HepG2 (cell line): ENCODE measurements around the gene RRP12. TPM values are rescaled to one million over a fixed set of nuclear protein-coding genes. Genes with fewer than 3 reads are reported as not detected.
A peak's percentile ranks its signal among the peaks of the same experiment; 100 is the strongest.

Experiments used
- ETV5 ChIP-seq: IDR thresholded peaks from 2 replicates; pipeline ENCODE4 v1.6.1; 2018; ENCODE audit warnings: missing biosample characterization, missing genetic modification reagents, inconsistent platforms, borderline replicate concordance
- HMGA1 ChIP-seq: sonication (generic); formaldehyde crosslinking; conservative IDR thresholded peaks from 2 replicates; pipeline ENCODE4 v1.4.0; 2020; ENCODE audit warnings: missing genetic modification reagents
- PHB2 ChIP-seq: fragments of 450-650 bp; IDR thresholded peaks from 2 replicates; pipeline ENCODE4 v1.6.1; 2018; ENCODE audit not compliant: partially characterized antibody
- PRMT3 ChIP-seq: sonication (generic); formaldehyde crosslinking; IDR thresholded peaks from 2 replicates; pipeline ENCODE4 v1.8.1; 2022; ENCODE audit warnings: low read depth, mild to moderate bottlenecking, moderate library complexity, missing genetic modification reagents, borderline replicate concordance
- RBFOX2 ChIP-seq: fragments of 200-400 bp; formaldehyde crosslinking; IDR thresholded peaks from 2 replicates; pipeline ENCODE4 v1.6.1; 2017; ENCODE audit warnings: low read depth, mild to moderate bottlenecking, low read length
- RFXAP ChIP-seq: sonication (generic); formaldehyde crosslinking; IDR thresholded peaks from 2 replicates; pipeline ENCODE4 v1.4.0; 2020; ENCODE audit warnings: missing genetic modification reagents, borderline replicate concordance
- SPEN ChIP-seq: sonication (generic); formaldehyde crosslinking; IDR thresholded peaks from 2 replicates; pipeline ENCODE4 v1.5.1; 2020; ENCODE audit warnings: low read depth, mild to moderate bottlenecking, missing genetic modification reagents
- SRSF4 ChIP-seq: fragments of 200-400 bp; formaldehyde crosslinking; IDR thresholded peaks from one replicate; pipeline ENCODE4 v1.6.1; 2018; ENCODE audit warnings: mild to moderate bottlenecking, low read depth, low read length, moderate library complexity; ENCODE audit not compliant: poor library complexity, severe bottlenecking
- ZC3H13 ChIP-seq: sonication (generic); formaldehyde crosslinking; IDR thresholded peaks from 2 replicates; pipeline ENCODE4 v1.8.1; 2023; ENCODE audit warnings: mild to moderate bottlenecking, missing genetic modification reagents, moderate library complexity
- ZKSCAN5 ChIP-seq: sonication (generic); formaldehyde crosslinking; IDR thresholded peaks from 2 replicates; pipeline ENCODE4 v1.5.1; 2020; ENCODE audit warnings: mild to moderate bottlenecking, missing genetic modification reagents
- ZMYM4 ChIP-seq: sonication (generic); formaldehyde crosslinking; IDR thresholded peaks from 2 replicates; pipeline ENCODE4 v1.8.1; 2023; ENCODE audit warnings: mild to moderate bottlenecking, missing genetic modification reagents
- ZNF547 ChIP-seq: sonication (generic); formaldehyde crosslinking; IDR thresholded peaks from 2 replicates; pipeline ENCODE4 v1.5.1; 2020; ENCODE audit warnings: mild to moderate bottlenecking, missing genetic modification reagents
- ZNF552 ChIP-seq: sonication (generic); formaldehyde crosslinking; IDR thresholded peaks from 2 replicates; pipeline ENCODE4 v1.9.0; 2022; ENCODE audit warnings: missing genetic modification reagents, mild to moderate bottlenecking, borderline replicate concordance
- ZNF558 ChIP-seq: sonication (generic); formaldehyde crosslinking; IDR thresholded peaks from 2 replicates; pipeline ENCODE4 v1.9.0; 2022; ENCODE audit warnings: mild to moderate bottlenecking, missing genetic modification reagents, borderline replicate concordance
- ZNF766 ChIP-seq: sonication (generic); formaldehyde crosslinking; IDR thresholded peaks from 2 replicates; pipeline ENCODE4 v1.5.0; 2020; ENCODE audit warnings: missing genetic modification reagents, borderline replicate concordance
- ZNF777 ChIP-seq: sonication (generic); formaldehyde crosslinking; IDR thresholded peaks from 2 replicates; pipeline ENCODE4 v1.4.0; 2020; ENCODE audit warnings: missing genetic modification reagents
- polyA plus RNA-seq, 8 experiments: library from polyadenylated mRNA; depleted of rRNA in 3 of 8; stranded (reverse) in 7 of 8; unstranded in 1 of 8; fragments of >200 nt; fragmentation: Illumina TruSeq in 4 of 8; extraction: Trizol in 4 of 8; gene quantifications; 2 replicates each; pipeline versions ENCODE4 v1.2.1 to v1.2.3, GENCODE V29; 2011 to 2016; ENCODE audit warnings: low read depth in 4 of 8, missing spikeins in 1 of 8, mixed read lengths in 1 of 8; ENCODE audit not compliant: insufficient read depth in 1 of 8
- total RNA-seq, 5 experiments: library from RNA; depleted of rRNA; stranded (reverse); fragments of >200 nt; fragmentation: Illumina TruSeq; extraction: Trizol; gene quantifications; 2 replicates each; pipeline ENCODE4 v1.2.3, GENCODE V29; 2016; ENCODE audit warnings: low read depth in 1 of 5
- TF ChIP-seq, protein P1 (sequence below): IDR thresholded peaks from 2 replicates; pipeline ENCODE4 v1.6.1; 2012; ENCODE audit warnings: inconsistent platforms
- TF ChIP-seq, protein P2 (sequence below): sonication (generic); formaldehyde crosslinking; IDR thresholded peaks from 2 replicates; pipeline ENCODE4 v1.4.0; 2020; ENCODE audit warnings: missing genetic modification reagents
- TF ChIP-seq, protein P3 (sequence below): sonication (generic); formaldehyde crosslinking; IDR thresholded peaks from 2 replicates; pipeline ENCODE4 v1.5.0; 2020; ENCODE audit warnings: missing genetic modification reagents
- TF ChIP-seq, protein P4 (sequence below): sonication (generic); formaldehyde crosslinking; IDR thresholded peaks from 2 replicates; pipeline ENCODE4 v1.5.0; 2020; ENCODE audit warnings: mild to moderate bottlenecking, missing genetic modification reagents

Gene RRP12
- total and polyA plus RNA-seq, 2 of the 13 experiments (the other 11 are each of a cell fraction or from before 2014, with no cell fraction given): 13.2 to 39.4 TPM

DNA sequence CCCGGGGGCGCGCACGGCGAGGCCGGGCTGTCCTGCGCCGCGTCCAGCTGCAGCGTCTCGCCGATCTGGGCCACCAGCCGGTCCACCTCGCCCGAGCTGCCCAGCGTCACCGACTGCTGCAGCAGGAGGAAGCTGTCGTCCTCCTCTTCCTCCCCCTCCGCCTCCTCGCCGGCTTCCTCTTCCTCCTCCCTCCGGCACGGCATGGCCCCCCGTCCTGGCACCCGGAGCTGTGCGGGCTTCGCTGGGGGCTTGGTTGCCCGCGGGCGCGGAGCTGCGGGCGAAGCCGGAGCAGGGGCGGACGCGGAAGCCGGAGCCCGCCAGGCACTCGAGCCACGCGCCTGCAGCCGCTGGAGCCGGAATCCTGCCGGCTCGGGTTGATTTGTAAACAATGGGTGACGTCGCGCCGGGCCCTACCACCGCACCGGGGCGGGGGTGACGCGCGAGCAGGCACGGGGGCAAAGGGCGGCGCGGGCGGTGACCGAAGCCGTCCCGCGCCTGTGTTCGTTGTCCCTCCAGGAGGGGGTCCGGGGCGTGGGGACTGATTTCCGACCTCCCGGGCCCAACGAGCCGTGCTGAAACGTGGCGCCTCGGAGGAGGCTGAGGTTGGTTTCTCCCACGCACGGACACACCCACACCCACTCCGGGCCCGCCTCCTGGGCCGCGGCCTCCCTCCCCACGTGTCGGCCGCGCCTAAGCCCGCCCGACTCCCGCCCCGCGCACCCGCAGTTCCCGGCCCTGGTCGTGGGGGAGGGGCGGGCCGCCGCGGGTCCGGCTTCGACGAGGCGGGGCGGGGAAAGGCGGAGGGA, 66.6 kb downstream of the RRP12 start, which contains the start of gene FRAT2 (continued):
- TF ChIP-seq ZNF766 (CRISPR knock-in tag): peak; percentile 83; the same call in 1 of the 2 replicates
- TF ChIP-seq ZNF552 (CRISPR knock-in tag): 0 out of 2 replicates have a peak, but pooled peaks have one; percentile 49
- TF ChIP-seq RBFOX2: peak; percentile 95
- no peak for TF ChIP-seq ZNF558 (CRISPR knock-in tag)
- TF ChIP-seq SPEN (CRISPR knock-in tag): peak; percentile 62; the same call in 1 of the 2 replicates
- TF ChIP-seq PHB2: no peak
- TF ChIP-seq, protein P1, sequence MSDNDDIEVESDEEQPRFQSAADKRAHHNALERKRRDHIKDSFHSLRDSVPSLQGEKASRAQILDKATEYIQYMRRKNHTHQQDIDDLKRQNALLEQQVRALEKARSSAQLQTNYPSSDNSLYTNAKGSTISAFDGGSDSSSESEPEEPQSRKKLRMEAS: peak; percentile 96
- TF ChIP-seq SRSF4: no peak
- peak; percentile 86 for TF ChIP-seq ZNF547 (CRISPR knock-in tag)
- TF ChIP-seq ZNF777 (CRISPR knock-in tag): peak; percentile 54; the same call in 1 of the 2 replicates
- no peak for TF ChIP-seq PRMT3 (CRISPR knock-in tag)
- TF ChIP-seq HMGA1: no peak
- no peak for TF ChIP-seq ZKSCAN5 (CRISPR knock-in tag)
- TF ChIP-seq RFXAP (CRISPR knock-in tag): peak; percentile 85; the same call in 1 of the 2 replicates
- TF ChIP-seq ZC3H13 (CRISPR knock-in tag): peak; percentile 39; the same call in 1 of the 2 replicates
- TF ChIP-seq, protein P2, sequence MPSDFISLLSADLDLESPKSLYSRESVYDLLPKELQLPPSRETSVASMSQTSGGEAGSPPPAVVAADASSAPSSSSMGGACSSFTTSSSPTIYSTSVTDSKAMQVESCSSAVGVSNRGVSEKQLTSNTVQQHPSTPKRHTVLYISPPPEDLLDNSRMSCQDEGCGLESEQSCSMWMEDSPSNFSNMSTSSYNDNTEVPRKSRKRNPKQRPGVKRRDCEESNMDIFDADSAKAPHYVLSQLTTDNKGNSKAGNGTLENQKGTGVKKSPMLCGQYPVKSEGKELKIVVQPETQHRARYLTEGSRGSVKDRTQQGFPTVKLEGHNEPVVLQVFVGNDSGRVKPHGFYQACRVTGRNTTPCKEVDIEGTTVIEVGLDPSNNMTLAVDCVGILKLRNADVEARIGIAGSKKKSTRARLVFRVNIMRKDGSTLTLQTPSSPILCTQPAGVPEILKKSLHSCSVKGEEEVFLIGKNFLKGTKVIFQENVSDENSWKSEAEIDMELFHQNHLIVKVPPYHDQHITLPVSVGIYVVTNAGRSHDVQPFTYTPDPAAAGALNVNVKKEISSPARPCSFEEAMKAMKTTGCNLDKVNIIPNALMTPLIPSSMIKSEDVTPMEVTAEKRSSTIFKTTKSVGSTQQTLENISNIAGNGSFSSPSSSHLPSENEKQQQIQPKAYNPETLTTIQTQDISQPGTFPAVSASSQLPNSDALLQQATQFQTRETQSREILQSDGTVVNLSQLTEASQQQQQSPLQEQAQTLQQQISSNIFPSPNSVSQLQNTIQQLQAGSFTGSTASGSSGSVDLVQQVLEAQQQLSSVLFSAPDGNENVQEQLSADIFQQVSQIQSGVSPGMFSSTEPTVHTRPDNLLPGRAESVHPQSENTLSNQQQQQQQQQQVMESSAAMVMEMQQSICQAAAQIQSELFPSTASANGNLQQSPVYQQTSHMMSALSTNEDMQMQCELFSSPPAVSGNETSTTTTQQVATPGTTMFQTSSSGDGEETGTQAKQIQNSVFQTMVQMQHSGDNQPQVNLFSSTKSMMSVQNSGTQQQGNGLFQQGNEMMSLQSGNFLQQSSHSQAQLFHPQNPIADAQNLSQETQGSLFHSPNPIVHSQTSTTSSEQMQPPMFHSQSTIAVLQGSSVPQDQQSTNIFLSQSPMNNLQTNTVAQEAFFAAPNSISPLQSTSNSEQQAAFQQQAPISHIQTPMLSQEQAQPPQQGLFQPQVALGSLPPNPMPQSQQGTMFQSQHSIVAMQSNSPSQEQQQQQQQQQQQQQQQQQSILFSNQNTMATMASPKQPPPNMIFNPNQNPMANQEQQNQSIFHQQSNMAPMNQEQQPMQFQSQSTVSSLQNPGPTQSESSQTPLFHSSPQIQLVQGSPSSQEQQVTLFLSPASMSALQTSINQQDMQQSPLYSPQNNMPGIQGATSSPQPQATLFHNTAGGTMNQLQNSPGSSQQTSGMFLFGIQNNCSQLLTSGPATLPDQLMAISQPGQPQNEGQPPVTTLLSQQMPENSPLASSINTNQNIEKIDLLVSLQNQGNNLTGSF (CRISPR knock-in tag): 0 out of 2 replicates have a peak, but pooled peaks have one; percentile 42
- TF ChIP-seq, protein P3, sequence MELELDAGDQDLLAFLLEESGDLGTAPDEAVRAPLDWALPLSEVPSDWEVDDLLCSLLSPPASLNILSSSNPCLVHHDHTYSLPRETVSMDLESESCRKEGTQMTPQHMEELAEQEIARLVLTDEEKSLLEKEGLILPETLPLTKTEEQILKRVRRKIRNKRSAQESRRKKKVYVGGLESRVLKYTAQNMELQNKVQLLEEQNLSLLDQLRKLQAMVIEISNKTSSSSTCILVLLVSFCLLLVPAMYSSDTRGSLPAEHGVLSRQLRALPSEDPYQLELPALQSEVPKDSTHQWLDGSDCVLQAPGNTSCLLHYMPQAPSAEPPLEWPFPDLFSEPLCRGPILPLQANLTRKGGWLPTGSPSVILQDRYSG (CRISPR knock-in tag): peak; percentile 84
- peak; percentile 54; the same call in 1 of the 2 replicates for TF ChIP-seq ETV5 (CRISPR knock-in tag)
- TF ChIP-seq ZMYM4 (CRISPR knock-in tag): no peak; the same call in 1 of the 2 replicates
- TF ChIP-seq, protein P4, sequence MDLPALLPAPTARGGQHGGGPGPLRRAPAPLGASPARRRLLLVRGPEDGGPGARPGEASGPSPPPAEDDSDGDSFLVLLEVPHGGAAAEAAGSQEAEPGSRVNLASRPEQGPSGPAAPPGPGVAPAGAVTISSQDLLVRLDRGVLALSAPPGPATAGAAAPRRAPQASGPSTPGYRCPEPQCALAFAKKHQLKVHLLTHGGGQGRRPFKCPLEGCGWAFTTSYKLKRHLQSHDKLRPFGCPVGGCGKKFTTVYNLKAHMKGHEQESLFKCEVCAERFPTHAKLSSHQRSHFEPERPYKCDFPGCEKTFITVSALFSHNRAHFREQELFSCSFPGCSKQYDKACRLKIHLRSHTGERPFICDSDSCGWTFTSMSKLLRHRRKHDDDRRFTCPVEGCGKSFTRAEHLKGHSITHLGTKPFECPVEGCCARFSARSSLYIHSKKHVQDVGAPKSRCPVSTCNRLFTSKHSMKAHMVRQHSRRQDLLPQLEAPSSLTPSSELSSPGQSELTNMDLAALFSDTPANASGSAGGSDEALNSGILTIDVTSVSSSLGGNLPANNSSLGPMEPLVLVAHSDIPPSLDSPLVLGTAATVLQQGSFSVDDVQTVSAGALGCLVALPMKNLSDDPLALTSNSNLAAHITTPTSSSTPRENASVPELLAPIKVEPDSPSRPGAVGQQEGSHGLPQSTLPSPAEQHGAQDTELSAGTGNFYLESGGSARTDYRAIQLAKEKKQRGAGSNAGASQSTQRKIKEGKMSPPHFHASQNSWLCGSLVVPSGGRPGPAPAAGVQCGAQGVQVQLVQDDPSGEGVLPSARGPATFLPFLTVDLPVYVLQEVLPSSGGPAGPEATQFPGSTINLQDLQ (CRISPR knock-in tag): no peak
